GM12878 (cell line): ENCODE results near the gene VWA3B. TPM values are rescaled to one million over a fixed set of nuclear protein-coding genes. Genes with fewer than 3 reads are reported as not detected.

Experiments
- ATAC-seq: fragments of 200-7000 bp; cut with Tn5 transposase; 3 replicates; pipeline ENCODE4 v1.9.1; 2020; ENCODE audit warnings: mild to moderate bottlenecking, moderate library complexity
- BruUV-seq: library from RNA; stranded (reverse); fragments of 400-500 nt; replicated peaks from 2 replicates; lab custom pipeline; 2021; lab: Mats Ljungman, UMichigan
- CTCF ChIA-PET: fragments of 300-600 bp; sonication (Branson Sonifier 250); formaldehyde crosslinking; extraction: SDS; loops from one replicate; lab custom pipeline; 2021; ENCODE audit warnings: inconsistent platforms; lab: Yijun Ruan, JAX
- POLR2A ChIA-PET: fragments of 350-600 bp; formaldehyde crosslinking; extraction: SDS; loops from one replicate; lab custom pipeline; 2021; ENCODE audit warnings: inconsistent platforms; lab: Charles Lee
- RAD21 ChIA-PET: fragments of 300-600 bp; sonication (Branson Sonifier 250); formaldehyde crosslinking; loops from one replicate; lab custom pipeline; 2023; ENCODE audit warnings: antibody characterized with exemption; ENCODE audit not compliant: unreplicated experiment; lab: Charles Lee
- SMC1A ChIA-PET: fragments of 300-600 bp; sonication (Branson Sonifier 250); formaldehyde crosslinking; loops from one replicate; lab custom pipeline; 2023; ENCODE audit not compliant: unreplicated experiment, uncharacterized antibody; lab: Charles Lee
- DNase-seq: peaks from one replicate; pipeline ENCODE4 v3.0.0-alpha.2; 2011; ENCODE audit warnings: low read depth, low spot score
- FAIRE-seq: peaks from 3 replicates; lab custom pipeline; 2011; peaks lifted over from hg19 to GRCh38; lab: Jason Lieb, UNC
- H2AFZ ChIP-seq: 2 replicates; pipeline ENCODE4 v1.6.0; 2011; ENCODE audit warnings: low read depth, low read length, control low read depth; ENCODE audit not compliant: control insufficient read depth
- H3K27ac ChIP-seq: 2 replicates; pipeline ENCODE4 v1.5.1; 2011; ENCODE audit warnings: control low read depth; ENCODE audit not compliant: control insufficient read depth, insufficient read depth
- H3K27me3 ChIP-seq, 2 experiments: replicated peaks in 1 of 2; 2 replicates each; pipeline versions ENCODE4 v1.6.0 to v1.6.1; 2011; ENCODE audit warnings: low read length in 1 of 2; ENCODE audit not compliant: control insufficient read depth in 2 of 2, insufficient read depth in 2 of 2
- H3K36me3 ChIP-seq, 2 experiments: 2 replicates each; pipeline ENCODE4 v1.5.1; 2011; ENCODE audit warnings: low read length in 1 of 2; ENCODE audit not compliant: control insufficient read depth in 2 of 2, insufficient read depth in 2 of 2
- H3K4me1 ChIP-seq: 2 replicates; pipeline ENCODE4 v1.6.1; 2011; ENCODE audit warnings: mild to moderate bottlenecking, low read length, moderate library complexity, mixed read lengths; ENCODE audit not compliant: control insufficient read depth, insufficient read depth
- H3K4me2 ChIP-seq: 2 replicates; pipeline ENCODE4 v1.6.0; 2011; ENCODE audit warnings: control low read depth; ENCODE audit not compliant: control insufficient read depth, insufficient read depth
- H3K4me3 ChIP-seq: fragments of 200-600 bp; sonication (generic); 2 replicates; pipeline ENCODE4 v1.5.1; 2016
- H3K79me2 ChIP-seq: 2 replicates; pipeline ENCODE4 v1.6.0; 2011; ENCODE audit warnings: low read length; ENCODE audit not compliant: control insufficient read depth, insufficient read depth
- H3K9ac ChIP-seq: 2 replicates; pipeline ENCODE4 v1.8.0; 2011; ENCODE audit warnings: low read length, control low read depth, mixed read lengths; ENCODE audit not compliant: control insufficient read depth, insufficient read depth
- H3K9me3 ChIP-seq: replicated peaks from 3 replicates; pipeline ENCODE4 v1.5.1; 2011; ENCODE audit warnings: mild to moderate bottlenecking, low read length; ENCODE audit not compliant: control insufficient read depth, insufficient read depth
- H4K20me1 ChIP-seq: 2 replicates; pipeline ENCODE4 v1.6.0; 2011; ENCODE audit not compliant: control insufficient read depth, insufficient read depth
- BHLHE40 ChIP-seq, 2 experiments: fragments of 450-650 bp in 1 of 2; IDR thresholded peaks; 2 replicates each; pipeline ENCODE4 v1.6.1; 2011 to 2017; ENCODE audit warnings: low read depth in 2 of 2, borderline replicate concordance in 1 of 2, improper control_type of control experiment in 1 of 2, low read length in 1 of 2, mild to moderate bottlenecking in 1 of 2
- GATAD2B ChIP-seq: fragments of 450-650 bp; conservative IDR thresholded peaks from 2 replicates; pipeline ENCODE4 v1.6.1; 2017; ENCODE audit warnings: low read depth, mild to moderate bottlenecking, moderate library complexity
- HDAC6 ChIP-seq: fragments of 200-600 bp; sonication (generic); IDR thresholded peaks from one replicate; pipeline ENCODE4 v1.8.0; 2017; ENCODE audit warnings: antibody characterized with exemption; ENCODE audit not compliant: unreplicated experiment
- SRF ChIP-seq, 2 experiments: IDR thresholded peaks; 2 replicates each; pipeline ENCODE4 v1.6.1; 2011; ENCODE audit warnings: low read depth in 2 of 2, low read length in 2 of 2, mild to moderate bottlenecking in 1 of 2, moderate library complexity in 1 of 2
- ZNF207 ChIP-seq: fragments of 450-650 bp; IDR thresholded peaks from 2 replicates; pipeline ENCODE4 v1.6.1; 2014; ENCODE audit warnings: antibody characterized with exemption, mild to moderate bottlenecking, borderline replicate concordance
- WGBS: methylation state at CpG from one replicate; pipeline ENCODE4 v1.1.6; 2016; ENCODE audit warnings: low lambda C conversion rate; ENCODE audit not compliant: insufficient replicate concordance, insufficient coverage; ENCODE audit errors: missing lambda C conversion rate; 5-methylcytosine and 5-hydroxymethylcytosine counted together
- in situ Hi-C: fragments of 300-500 bp; cut with MboI; formaldehyde crosslinking; loops from 9 replicates; pipeline ENCODE4 v1.14.3; 2018; ENCODE audit warnings: mixed read lengths
- intact Hi-C: fragments of 100-400 bp; cut with micrococcal nuclease; formaldehyde crosslinking; loops from one replicate; pipeline ENCODE4 v1.14.2; 2022; ENCODE audit not compliant: unreplicated experiment
- polyA plus RNA-seq, 11 experiments: library from polyadenylated mRNA; depleted of rRNA in 4 of 11; unstranded in 6 of 11; stranded (reverse) in 5 of 11; fragments of >200 nt; fragmentation: Nextera tagmentation in 4 of 11; fragmentation: Illumina TruSeq in 1 of 11; extraction: Ambion mirVana in 4 of 11; extraction: Trizol in 1 of 11; gene quantifications; 1 replicate in 1 of 11; 2 replicates in 10 of 11; pipeline versions ENCODE4 v1.2.1 to v1.2.3, GENCODE V29; 2011 to 2016; ENCODE audit warnings: inconsistent platforms in 2 of 11, missing spikeins in 2 of 11, low read depth in 1 of 11
- total RNA-seq, 4 experiments: library from RNA; depleted of rRNA in 3 of 4; stranded (reverse); fragments of >200 nt in 3 of 4; fragmentation: Illumina TruSeq in 1 of 4; extraction: Trizol in 1 of 4; gene quantifications; 2 replicates each; pipeline versions ENCODE4 v1.2.1 to v1.2.3, GENCODE V29; 2013 to 2021
- TF ChIP-seq, protein P1 (sequence below): IDR thresholded peaks from 2 replicates; pipeline ENCODE4 v1.6.1; 2012; ENCODE audit warnings: low read depth, low read length, improper control_type of control experiment
- TF ChIP-seq, protein P2 (sequence below): fragments of 450-650 bp; IDR thresholded peaks from 2 replicates; pipeline ENCODE4 v1.6.1; 2016; ENCODE audit warnings: mild to moderate bottlenecking

Gene VWA3B
- total and polyA plus RNA-seq, 10 of the 15 experiments (the other 5 are each of a cell fraction or from before 2014, with no cell fraction given), result 0.04 to 0.86 (median 0.19) TPM; not detected in 4

DNA sequence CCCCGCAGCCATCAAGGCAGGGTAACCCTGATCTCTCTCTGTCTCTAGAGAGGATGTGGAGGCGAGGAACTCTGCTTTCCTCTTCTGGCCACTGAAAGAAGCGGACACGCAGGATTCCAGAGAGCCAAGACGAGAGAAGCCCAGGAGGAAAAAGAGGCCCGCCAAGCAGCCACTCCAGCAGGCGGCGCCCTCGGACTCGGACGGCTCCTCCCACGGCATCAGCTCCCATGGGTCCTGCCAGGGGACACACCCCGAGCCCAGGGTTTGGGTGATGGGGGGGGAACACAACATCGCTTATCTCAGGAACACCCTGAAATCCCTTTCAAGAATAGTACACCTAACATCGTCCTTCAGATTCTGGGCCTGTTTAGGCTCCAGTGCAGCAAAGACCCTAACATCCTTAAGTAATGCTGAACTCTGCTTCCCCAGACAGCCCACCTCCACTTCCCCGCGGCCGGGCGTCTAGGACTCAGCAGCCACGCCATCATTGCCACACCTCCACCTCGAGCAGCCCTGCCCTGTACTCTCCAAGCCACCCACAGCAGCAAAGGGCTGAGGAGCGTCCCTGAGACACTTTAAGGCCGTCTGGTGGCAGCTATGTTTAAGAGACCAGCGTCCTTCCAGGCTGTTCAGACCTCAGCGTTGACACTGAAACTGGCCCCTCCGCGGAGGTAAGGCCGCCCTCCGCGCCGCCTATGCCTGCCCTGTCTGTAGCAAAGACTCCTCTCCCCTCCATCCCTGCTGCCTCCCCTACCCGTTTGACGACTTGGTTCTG, 225.0 kb downstream of the VWA3B start:
- no peaks in the 10 kb centered on the region for H4K20me1 ChIP-seq
- no peaks in the 10 kb centered on the region for H3K79me2 ChIP-seq
- no peak overlapping the region for H3K27ac ChIP-seq
- BruUV-seq, result no TSS peak
- peaks cover 0 to 7% of the 10 kb centered on the region in 2 experiments; a peak in 2 of 4 replicates for H3K27me3 ChIP-seq
- H3K4me2 ChIP-seq, result no peak overlapping the region
- intact Hi-C loops, result no loop called here
- no peak for DNase-seq
- ChIA-PET RAD21 (no interaction called here), CTCF (interaction anchor here (1.0 kb wide), 1 partner anchor 43 kb away, joined by 3 read pairs; no protein-coding TSS in a partner anchor), SMC1A (no interaction called here), POLR2A (no interaction called here)
- WGBS, result 41% methylated on average over 33 of the region's 33 CpGs
- no peaks in the 10 kb centered on the region for H3K4me1 ChIP-seq
- H3K9me3 ChIP-seq, result no peaks in the 10 kb centered on the region
- H3K9ac ChIP-seq, result no peak overlapping the region
- H3K36me3 ChIP-seq, result no peaks in the 10 kb centered on the region
- H3K4me3 ChIP-seq, result no peak overlapping the region
- H2AFZ ChIP-seq, result no peak overlapping the region
- no peak for ATAC-seq
- TF ChIP-seq BHLHE40 (IDR thresholded peaks at IDR 0.05; ENCODE audit: borderline replicate concordance in 1 of 2, low read depth in 2 of 2, low read length in 1 of 2) (no peak), HDAC6 (no peak), GATAD2B (no peak), SRF (IDR thresholded peaks at IDR 0.05; ENCODE audit: low read depth in 2 of 2, low read length in 2 of 2) (no peak), ZNF207 (no peak)
- TF ChIP-seq, protein P1, sequence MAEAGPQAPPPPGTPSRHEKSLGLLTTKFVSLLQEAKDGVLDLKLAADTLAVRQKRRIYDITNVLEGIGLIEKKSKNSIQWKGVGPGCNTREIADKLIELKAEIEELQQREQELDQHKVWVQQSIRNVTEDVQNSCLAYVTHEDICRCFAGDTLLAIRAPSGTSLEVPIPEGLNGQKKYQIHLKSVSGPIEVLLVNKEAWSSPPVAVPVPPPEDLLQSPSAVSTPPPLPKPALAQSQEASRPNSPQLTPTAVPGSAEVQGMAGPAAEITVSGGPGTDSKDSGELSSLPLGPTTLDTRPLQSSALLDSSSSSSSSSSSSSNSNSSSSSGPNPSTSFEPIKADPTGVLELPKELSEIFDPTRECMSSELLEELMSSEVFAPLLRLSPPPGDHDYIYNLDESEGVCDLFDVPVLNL, result no peak
- TF ChIP-seq, protein P2, sequence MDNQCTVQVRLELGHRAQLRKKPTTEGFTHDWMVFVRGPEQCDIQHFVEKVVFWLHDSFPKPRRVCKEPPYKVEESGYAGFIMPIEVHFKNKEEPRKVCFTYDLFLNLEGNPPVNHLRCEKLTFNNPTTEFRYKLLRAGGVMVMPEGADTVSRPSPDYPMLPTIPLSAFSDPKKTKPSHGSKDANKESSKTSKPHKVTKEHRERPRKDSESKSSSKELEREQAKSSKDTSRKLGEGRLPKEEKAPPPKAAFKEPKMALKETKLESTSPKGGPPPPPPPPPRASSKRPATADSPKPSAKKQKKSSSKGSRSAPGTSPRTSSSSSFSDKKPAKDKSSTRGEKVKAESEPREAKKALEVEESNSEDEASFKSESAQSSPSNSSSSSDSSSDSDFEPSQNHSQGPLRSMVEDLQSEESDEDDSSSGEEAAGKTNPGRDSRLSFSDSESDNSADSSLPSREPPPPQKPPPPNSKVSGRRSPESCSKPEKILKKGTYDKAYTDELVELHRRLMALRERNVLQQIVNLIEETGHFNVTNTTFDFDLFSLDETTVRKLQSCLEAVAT, result no peak
- no peak for FAIRE-seq
- in situ Hi-C loops, result no loop called here
